22Rv1 (cell line): ENCODE measurements around the gene GRN.
A peak's percentile ranks its signal among the peaks of the same experiment; 100 is the strongest.

Experiments
- H3K27ac ChIP-seq: fragments of 450-650 bp; 2 replicates; pipeline ENCODE4 v1.5.1; 2017
- ZFX ChIP-seq: fragments of 450-650 bp; IDR thresholded peaks from 2 replicates; pipeline ENCODE4 v1.6.1; 2017; ENCODE audit warnings: antibody characterized with exemption, borderline replicate concordance
- TF ChIP-seq, protein P1 (sequence below): fragments of 450-650 bp; IDR thresholded peaks from 2 replicates; pipeline ENCODE4 v1.5.1; 2017; ENCODE audit warnings: mild to moderate bottlenecking

The GRN gene

GRCh38 chr17:44354582-44355561 is 9.8 kb downstream of the GRN start:
- TF ChIP-seq ZFX = no peak
- TF ChIP-seq, protein P1, sequence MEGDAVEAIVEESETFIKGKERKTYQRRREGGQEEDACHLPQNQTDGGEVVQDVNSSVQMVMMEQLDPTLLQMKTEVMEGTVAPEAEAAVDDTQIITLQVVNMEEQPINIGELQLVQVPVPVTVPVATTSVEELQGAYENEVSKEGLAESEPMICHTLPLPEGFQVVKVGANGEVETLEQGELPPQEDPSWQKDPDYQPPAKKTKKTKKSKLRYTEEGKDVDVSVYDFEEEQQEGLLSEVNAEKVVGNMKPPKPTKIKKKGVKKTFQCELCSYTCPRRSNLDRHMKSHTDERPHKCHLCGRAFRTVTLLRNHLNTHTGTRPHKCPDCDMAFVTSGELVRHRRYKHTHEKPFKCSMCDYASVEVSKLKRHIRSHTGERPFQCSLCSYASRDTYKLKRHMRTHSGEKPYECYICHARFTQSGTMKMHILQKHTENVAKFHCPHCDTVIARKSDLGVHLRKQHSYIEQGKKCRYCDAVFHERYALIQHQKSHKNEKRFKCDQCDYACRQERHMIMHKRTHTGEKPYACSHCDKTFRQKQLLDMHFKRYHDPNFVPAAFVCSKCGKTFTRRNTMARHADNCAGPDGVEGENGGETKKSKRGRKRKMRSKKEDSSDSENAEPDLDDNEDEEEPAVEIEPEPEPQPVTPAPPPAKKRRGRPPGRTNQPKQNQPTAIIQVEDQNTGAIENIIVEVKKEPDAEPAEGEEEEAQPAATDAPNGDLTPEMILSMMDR = peak; percentile 79

GRCh38 chr17:44355642-44356099 is 10.6 kb downstream of the GRN start:
- no peak for TF ChIP-seq ZFX
- TF ChIP-seq, protein P1 = no peak
- no peak overlapping the region for H3K27ac ChIP-seq

More at GRCh38 chr17:44354582-44355561, 9.8 kb downstream of the GRN start:
- H3K27ac ChIP-seq = peak overlapping the region; percentile 71

DNA sequence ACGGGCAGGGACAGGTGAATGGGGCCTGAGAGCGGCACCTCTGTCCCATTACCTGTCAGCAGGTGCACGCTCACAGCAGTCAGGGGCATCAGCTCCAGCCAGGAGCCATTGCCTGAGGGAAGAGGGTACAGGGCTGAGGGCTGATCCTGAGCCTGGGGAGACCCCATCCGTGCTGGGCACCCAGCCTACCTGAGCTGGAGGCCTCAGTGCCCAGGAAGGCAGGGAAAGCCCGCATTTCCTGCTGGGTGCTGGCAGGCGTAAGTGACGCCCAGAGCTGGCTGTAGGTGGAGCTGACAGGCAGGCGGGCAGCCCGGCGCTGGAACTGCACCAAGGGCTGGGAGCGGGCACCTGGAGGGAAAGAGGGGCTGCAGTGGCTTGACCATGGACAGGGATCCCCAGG is 11.1 kb downstream of the GRN start:
- no peak overlapping the region for H3K27ac ChIP-seq
- TF ChIP-seq, protein P1 = no peak
- TF ChIP-seq ZFX = no peak

- no peak for TF ChIP-seq ZFX
- TF ChIP-seq, protein P1 = no peak
- H3K27ac ChIP-seq = no peak overlapping the region
These were observed 13.0 kb downstream of the GRN start for GRCh38 chr17:44358066-44358465.

- H3K27ac ChIP-seq = no peak overlapping the region
- TF ChIP-seq, protein P1 = no peak
- TF ChIP-seq ZFX = no peak
These were observed 13.9 kb downstream of the GRN start for GRCh38 chr17:44359006-44359405.

DNA sequence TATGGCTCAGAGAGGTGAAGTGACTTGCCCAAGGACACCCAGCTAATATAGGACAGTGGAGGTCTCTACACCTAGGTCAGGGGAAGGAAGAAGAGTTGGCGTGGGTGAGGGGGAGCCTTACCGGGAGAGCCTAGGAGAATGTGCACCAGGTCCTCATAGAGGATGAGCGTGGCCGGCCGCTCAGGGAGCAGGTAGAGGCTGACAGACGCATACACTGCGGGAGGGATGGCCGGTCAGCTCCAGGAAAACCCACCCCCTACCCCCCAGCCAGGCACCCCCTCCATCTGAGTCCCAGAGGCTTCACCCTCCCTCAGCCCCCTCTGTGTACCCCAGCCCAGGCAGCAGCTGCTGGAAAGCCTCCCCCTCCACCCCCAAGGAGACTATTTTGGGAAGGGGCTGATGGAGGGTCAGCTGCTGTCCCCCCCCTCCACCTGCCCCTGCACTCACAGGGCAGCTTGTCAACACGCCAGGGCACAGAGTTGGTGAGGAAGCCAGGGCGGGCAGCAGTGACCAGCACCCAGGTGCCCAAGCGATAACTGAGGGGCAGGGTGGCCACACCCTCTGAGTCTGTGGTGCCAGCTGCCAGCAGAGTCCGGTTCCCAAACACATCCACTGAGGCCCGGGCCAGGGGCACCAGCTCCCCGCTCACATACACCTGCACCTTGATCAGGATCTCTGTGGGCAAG is 14.5 kb downstream of the GRN start:
- no peak overlapping the region for H3K27ac ChIP-seq
- TF ChIP-seq, protein P1 = no peak
- no peak for TF ChIP-seq ZFX
